Measurements from ENCODE around the gene NOBOX.

DNA sequence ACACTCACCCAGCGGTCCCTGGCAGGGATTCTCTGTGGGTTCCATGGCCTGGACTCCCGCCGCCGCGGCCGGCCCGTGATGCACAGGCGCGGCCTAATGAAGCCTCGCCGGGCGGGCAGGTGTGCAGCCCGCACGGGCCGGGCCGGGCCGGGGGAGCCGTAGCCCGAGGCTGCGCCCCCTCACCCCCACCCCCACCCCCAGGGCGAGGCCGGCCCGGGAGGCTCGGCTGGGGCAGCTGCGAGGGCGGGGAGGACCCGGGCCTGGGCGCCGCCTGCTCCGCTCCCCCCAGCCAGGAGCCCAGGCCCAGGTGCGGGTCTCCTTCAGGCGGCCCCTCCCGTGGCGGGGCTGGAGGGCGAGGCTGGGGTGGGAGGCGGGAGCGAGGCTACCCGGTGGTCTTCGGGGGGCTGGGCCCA, at the start of gene NOBOX:
- TF ChIP-seq, protein P1, sequence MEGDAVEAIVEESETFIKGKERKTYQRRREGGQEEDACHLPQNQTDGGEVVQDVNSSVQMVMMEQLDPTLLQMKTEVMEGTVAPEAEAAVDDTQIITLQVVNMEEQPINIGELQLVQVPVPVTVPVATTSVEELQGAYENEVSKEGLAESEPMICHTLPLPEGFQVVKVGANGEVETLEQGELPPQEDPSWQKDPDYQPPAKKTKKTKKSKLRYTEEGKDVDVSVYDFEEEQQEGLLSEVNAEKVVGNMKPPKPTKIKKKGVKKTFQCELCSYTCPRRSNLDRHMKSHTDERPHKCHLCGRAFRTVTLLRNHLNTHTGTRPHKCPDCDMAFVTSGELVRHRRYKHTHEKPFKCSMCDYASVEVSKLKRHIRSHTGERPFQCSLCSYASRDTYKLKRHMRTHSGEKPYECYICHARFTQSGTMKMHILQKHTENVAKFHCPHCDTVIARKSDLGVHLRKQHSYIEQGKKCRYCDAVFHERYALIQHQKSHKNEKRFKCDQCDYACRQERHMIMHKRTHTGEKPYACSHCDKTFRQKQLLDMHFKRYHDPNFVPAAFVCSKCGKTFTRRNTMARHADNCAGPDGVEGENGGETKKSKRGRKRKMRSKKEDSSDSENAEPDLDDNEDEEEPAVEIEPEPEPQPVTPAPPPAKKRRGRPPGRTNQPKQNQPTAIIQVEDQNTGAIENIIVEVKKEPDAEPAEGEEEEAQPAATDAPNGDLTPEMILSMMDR (IDR thresholded peaks at IDR 0.05), result no peak
- TF ChIP-seq POLR2AphosphoS5 (IDR thresholded peaks at IDR 0.05) (no peak), POLR2A (IDR thresholded peaks at IDR 0.05) (no peak), EP300 (IDR thresholded peaks at IDR 0.05) (no peak)

All from suprapubic skin (tissue), 4 donors.